NCI-H69 (cell line): ENCODE measurements around the gene ARRB1.
"Not testable (repeated sequence)": the region's sequence is repeated elsewhere in the genome, so short reads cannot be mapped to it uniquely, and the experiment has no call there.

Experiments used
- DNase-seq: peaks from one replicate; lab custom pipeline; 2025; lab: John Stamatoyannopoulos, UW

The ARRB1 gene

DNA sequence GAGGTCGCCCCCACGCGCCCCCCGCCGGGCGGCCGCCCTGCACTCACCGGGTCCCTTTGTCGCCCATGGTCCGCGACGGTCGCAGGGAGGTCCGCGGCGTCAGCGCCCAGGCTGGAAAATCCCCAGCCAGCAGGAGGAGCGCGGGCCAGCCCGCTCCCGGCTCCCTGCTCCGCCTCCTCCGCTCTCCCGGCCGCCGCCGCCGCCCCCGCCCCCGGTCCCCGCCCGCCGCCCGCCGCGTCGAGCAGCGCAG is at the start of gene ARRB1:
TSS of gene ARRB1 (minus strand) at position 121 of the 250 bp plus-strand sequence. CDS start at position 67, 54 bp downstream.
- DNase-seq, result no peak

DNA sequence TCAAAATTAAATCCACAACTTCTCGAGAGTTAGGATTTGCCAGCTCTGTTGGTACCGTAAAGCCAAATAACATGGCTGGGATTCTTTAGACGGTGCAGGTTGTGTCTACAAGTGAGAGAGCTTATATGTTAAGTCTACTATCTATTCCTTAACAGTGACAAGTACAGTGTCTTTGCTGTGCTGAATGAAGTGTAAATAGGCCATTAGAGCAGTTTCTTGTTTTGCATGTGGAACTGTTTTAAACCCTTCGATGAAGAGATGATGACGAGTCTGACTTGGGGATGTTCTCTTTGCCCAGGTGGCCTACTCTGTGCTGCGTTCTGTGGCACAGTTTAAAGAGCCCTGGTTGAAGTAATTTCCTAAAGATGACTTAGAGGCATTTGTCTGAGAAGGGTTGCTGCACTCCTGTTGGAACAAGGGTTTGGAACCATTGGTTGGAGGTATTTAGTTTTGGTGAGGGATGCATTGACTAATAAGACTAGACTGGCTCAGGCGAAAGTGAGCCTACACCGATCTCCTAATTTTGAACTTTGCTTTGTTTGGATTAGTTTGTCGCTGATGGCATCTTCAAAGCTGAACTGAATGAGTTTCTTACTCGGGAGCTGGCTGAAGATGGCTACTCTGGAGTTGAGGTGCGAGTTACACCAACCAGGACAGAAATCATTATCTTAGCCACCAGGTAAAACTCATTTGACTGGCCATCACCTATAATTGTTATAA is 48.8 kb upstream of the ARRB1 start:
- DNase-seq, result peak; percentile 37

DNA sequence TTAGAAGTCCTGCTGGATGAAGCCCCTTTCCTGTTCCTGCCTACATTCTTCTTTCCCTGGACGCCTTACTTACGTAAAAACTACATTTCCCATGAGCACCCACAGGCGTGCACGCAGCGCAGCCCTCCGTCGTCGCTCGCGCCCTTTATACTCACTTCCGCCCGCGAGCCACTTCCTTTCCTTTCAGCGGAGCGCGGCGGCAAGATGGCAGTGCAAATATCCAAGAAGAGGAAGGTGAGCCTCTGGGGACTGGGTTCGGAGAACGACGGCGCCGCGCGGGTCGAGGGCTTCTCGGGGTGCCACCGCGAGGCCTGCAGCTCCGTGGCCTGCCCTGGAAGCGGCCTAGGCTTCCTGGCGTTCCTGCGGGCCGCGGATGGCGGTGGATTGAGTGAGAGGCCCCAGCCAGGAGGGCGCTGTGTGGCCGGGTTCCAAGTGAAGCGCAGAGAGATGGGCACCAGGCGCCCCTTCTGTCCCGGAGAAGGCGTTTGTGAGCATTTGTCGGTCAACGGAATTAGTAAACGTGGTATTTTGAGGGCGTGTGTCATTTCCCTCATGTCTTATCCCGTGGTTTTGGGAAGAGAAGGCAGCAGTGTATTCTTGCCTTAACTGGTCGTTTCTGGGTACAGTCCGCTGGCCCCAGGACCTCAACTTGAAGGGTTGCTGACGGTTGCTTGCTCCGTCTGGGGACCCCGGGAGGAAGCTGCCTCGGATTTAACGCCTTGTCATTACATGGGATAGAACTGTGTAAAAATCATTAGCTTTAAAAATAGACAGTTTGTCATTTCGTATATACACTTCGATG is 48.1 kb upstream of the ARRB1 start, which contains the start of gene RPS3:
TSS of gene RPS3 (plus strand) at position 175 of the 802 bp plus-strand sequence. CDS start at position 205, 30 bp downstream.
- DNase-seq, result peak; percentile 97

DNA sequence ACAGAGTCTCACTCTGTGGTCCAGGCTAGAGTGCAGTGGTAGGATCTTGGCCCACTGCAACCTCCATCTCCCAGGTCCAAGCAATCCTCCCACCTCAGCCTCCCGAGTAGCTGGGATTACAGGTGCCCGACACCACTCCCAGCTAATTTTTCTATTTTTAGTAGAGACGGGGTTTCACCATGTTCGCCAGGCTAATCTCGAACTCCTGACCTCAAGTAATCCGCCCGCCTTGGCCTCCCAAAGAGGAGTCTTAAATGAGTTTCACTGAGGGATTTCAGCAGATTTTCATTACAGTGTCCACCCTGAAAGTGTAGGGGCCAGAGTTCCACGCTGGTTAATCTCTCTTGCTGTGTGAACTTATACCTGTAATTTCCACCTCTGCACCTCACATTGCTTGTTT is 47.4 kb upstream of the ARRB1 start:
- DNase-seq, result no peak

DNA sequence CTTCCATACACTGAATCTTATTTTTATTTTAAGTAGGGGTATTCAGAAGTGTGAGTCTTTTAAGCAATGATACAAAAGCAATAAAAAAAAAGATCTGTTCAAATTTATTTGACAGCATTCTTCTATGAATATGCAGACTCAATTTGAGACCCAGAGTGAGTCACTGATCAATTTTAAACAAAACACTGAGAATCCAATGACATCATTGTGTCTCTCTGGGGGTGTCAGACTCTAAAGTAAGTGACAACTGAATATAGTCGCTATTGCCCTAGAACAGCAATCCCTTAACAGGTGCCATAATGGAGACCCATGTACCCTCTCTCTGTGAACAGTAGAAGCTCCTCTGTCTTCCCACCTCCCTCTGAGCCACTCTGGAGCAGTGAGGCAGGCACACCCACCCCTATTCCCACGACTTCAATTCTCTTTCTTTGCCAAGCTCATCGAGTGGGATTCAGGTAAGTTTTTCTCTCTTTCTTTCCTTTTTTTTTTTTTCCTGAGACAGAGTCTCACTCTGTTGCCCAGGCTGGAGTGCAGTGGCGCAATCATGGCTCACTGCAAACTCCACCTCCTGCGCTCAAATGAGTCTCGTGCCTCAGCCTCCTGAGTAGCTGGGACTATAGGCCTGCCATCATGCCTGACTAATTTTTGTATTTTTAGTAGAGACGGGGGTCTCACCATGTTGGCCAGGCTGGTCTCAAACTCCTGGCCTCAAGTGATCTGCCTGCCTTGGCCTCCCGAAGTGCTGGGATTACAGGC is 42.8 kb upstream of the ARRB1 start:
- DNase-seq, result no peak

DNA sequence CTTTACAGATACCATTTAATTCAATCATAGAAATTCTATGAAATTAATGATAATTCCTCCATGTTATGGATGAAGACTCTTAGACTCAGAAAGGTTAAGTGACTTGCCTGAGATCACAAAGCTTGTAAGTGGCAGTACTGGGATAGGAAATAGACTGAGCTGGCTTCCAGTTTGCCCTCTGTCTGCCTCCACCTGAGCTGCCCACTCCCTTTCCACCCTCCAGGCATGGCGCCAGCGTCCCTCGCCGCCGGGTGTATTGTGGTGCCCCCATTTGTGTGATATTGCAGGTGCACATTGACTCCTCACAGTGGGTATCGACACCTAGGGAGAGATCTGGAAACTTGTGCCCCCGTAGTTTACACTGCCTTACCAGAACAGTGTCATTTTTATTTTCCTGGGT is 38.5 kb upstream of the ARRB1 start:
- peak; percentile 65 for DNase-seq

DNA sequence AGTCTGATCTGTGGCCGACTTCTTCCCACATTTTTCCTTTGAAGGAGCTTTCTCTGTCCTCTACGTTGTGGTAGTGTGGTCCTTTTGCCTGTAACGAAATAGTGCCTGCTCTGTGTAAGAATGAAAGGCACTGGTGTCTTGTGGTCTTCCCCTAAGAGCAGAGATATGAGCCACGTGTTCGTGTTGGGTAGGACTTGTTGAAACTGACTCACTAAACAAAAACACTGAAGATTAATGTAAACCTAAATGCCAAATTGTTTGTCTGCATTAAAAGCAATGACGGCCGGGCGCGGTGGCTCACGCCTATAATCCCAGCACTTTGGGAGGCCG is 37.8 kb upstream of the ARRB1 start:
- DNase-seq, result no peak

DNA sequence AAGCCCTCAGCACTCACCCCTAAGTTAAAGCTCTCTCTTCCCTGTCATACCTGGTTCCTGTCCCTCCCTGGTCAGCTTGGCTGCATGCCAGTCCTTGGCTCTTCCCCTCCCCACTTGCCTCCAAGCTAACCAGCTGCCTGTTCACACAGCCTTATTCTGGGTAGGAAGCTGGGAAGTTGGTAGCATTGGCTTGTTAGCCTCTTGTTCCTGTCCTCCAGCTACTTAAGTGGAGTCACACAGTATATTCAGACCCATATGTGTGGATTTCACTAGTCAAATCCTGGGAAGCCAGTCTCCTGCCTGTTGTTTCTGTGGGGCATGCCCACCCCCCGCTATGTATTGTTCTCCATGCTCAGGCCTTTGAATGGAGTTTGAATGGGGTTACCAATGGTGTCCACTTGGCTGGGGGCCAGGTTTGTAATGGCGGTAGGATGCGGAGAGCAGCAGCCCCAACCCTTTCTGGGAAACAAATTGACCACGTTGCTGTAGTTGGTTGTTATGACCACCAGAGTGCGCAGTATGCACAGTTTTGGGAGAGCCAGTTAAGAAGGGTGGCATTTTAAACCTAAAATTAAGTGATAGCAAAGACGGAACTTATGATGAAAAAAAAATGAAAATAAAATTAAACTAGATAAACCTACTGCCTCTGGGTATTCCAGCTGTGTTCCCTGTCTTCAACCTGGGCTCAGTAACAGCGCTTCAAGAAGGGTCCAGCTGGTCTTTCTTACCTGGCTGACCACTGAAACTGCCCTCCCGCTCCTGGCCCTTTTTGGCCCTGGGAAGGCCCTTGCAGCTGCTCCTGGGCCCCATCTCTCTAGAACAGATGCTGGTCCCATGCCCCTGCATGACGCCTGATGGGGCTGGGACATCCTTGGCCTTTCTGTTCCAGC is 37.2 kb upstream of the ARRB1 start:
- peak; percentile 96 for DNase-seq

DNA sequence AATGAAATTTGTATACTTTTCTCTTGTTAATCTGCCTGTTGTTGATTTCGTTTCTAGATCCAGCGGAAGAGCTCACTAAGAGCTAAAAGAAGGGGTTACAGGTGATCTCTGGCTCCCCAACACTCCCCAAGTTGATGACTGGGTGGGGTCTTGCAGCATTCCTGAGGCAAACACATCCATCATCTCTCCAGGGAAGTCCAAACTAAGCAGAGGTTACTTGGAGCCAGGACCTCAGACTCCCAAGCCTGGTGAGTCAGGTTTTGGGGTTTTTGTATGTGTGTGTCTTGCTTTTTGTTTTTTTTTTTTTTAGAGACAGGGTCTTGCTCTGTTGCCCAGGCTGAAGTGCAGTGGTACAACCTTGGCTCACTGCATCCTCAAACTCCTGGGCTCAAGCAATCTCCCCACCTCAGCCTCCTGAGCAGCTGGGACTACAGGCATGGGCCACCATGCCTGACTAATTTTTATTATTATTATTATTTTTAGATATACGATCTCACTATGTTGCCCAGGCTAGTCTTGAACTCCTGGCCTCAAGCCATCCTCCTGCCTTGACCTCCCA is 36.4 kb upstream of the ARRB1 start:
- DNase-seq, result no peak

DNA sequence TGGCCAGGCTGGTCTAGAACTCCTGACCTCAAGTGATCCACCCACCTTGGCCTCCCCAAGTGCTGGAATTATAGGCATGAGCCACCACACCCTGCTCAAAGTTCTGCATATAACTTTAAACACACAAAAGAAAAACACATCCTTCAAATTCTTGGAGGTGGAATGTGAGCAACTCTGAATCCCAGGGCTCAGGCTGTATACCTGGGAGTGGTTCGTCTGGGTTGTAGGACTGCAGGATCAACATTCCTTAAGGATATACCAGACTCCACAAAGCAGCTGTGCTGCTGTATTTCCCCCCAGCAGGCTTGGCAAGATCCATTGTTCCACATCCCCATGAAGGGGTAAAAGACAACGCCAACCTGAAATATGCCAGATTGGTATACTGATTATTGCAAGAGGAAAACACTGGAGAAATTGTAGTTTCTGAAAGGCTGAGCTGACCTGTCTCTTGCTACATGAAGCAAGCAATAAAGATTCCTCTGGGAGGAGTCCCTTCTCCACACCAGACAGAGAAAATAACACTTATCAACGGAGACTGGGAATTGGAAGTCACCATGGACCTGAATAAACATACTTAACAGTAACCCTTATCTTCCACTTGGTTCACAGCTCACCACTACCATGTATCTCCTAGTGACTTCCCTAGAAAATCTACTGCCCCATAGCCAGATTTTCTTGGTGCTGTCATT is 35.6 kb upstream of the ARRB1 start:
- DNase-seq, result no peak

DNA sequence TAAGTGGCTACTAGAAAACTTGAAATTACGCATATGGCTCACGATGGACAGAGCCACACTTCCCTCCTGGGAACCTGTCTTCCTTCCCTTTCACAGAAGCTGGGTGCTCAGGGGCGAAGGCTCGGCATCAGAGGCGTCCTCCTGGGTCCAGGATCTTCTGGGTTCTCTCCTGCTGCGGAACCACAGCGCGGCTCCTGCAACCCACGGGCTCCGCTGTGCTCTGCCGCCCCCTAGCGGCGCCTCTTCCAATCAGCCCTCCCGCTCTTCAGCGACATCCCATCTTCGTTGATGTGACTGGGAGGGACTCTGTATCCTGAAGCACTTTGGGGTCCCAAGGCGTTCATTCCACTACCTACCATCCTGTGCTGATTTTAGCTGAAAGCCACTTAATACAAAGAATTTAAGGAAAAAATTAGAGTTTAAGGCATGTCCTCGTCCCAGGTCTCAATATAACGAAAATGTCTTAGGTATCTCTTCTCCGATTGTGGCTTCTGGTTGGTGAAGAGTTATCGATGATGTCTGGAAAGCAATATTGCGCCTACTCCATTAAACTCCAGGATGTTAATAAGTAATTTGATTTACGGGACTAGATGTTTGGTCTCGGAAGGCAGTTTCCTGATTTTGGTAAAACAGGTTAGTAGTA is 33.1 kb upstream of the ARRB1 start:
- DNase-seq, result peak; percentile 78

DNA sequence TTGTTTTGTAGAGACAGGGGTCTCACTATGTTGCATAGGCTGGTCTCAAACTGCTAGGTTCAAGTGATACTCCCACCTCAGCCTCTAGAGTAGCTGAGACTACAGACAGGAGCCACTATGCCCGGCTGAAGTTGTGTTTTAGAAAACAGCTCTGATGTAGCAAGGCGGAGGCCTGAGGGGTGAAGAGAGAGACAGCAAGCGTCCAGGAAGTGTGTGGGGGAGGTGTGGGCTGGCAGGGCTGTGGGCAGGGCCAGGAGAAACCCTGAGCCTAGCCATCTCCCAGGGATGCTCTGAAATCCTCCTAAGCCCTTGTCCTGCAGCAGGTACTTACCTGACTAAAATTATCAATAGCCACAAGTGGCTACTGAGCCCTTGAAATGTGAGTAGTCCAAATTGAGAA is 31.8 kb upstream of the ARRB1 start:
- DNase-seq, result peak; percentile 41

DNA sequence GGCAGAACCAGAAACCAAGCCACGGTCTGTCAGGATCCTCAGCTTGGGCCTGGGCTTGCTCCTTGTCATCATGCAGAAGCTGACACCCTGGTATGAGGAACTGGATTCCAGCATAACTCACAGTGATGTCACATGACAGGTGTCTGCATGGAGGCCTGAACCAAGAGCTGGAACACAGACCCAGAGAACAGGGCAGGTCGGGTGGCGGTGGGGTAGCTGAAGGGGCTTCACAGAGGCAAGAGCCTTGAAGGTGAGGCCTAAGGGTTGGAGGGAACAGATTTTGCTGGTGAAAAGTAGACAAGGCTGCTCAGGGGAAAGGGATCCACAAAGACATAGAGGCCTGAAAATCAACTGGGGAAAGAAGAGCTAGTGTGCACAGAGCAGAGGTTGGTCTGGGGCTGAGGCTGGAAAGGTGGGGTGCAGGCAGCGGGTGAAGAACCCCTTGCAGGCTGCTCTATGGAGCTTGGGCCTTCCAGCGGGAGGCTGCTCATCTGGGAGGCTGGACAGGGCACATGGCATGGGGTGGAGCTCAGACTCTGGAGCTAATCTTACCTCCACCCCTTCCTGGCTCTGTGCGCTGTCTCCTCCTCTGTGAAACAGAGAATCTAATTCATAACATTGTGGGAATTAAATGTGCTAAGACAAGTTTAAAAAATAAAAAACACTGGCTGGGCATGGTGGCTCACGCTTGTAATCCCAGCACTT is 29.4 kb upstream of the ARRB1 start:
- no peak for DNase-seq

DNA sequence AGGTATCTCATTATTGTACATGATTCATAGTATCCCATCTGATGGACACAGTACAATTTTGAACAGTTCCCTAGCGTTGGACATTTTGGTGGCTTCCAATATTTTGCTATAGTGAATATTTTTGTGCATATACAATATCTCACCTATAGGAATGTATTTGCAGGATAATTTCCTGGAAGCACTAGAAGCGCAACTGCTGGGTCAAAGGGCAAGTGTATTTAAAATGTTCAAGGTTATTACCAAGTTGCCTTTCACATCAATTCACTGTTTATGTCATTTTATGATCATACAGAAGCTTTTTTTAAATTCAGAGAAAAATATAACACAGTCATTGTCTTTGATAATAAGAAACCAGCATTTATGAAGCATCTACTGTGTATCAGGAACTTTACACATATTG is 28.8 kb upstream of the ARRB1 start:
- DNase-seq, result no peak

DNA sequence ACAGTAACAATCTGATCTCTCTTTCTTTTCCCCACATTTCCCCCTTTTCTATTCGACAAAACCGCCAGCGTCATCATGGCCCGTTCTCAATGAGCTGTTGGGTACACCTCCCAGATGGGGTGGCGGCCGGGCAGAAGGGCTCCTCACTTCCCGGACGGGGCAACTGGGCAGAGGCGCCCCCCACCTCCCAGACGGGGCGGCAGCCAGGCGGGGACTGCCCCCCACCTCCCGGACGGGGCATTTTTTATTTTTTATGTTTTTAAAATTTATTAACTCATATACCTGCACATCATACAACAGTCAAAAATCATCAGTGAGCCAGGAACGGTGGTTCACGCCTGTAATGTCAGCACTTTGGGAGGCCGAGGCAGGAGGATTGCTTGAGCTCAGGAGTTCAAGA is 27.3 kb upstream of the ARRB1 start:
- DNase-seq, result not testable (repeated sequence)

DNA sequence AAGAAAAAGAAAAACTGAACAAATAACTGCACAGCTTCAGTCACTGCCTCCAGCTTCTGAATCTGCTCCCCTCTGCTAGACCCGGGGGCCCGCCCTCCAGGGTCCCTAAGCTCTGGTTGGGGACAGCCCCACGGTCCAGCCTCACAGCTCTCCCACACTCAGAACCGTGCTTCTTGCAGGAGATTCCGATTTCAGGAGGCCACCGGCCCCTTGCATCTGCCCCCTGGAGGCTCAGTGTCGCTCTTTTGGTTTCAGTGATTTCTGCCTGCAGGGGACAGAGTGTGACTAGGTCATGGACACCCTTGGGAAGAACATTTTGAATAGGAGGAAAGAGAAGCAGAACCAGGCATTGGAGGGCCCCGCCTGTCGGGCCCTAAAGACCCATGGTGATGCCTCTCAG is 24.7 kb upstream of the ARRB1 start:
- no peak for DNase-seq

DNA sequence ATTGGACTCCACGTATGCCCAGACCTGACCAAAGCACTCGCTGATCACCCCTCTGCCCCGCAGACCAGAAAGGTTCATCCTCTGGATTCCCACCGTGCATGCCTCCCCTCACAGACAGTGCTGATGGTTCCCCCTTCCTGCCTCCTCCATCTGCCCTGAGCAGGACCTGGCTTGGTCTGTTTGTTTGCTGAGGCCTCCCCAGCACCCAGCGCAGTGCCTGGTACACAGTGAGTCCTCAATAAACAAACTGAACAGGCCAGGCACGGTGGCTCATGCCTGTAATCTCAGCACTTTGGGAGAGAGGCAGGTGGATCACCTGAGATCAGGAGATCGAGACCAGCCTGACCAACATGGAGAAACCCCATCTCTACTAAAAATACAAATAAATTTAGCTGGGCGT is 24.2 kb upstream of the ARRB1 start:
- DNase-seq, result no peak

DNA sequence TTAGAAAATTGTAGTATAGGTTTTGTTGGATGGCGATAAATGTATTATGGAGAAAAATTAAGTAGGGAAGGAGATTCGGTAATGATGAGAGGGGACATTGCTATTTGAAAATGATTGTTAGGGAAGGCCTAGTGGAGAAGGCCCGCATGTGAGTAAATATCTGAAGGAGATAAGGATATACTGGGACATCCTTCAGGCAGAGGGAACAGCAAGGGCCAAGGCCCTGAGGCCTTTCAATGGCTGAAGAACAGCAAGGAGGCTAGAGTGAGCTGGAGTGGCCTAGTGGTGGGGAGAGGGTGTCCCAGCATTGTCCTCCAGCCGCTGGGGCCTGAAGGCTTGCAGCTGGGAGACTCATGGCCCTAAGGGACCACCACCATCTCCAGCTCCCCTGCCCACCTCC is 23.2 kb upstream of the ARRB1 start:
- no peak for DNase-seq

DNA sequence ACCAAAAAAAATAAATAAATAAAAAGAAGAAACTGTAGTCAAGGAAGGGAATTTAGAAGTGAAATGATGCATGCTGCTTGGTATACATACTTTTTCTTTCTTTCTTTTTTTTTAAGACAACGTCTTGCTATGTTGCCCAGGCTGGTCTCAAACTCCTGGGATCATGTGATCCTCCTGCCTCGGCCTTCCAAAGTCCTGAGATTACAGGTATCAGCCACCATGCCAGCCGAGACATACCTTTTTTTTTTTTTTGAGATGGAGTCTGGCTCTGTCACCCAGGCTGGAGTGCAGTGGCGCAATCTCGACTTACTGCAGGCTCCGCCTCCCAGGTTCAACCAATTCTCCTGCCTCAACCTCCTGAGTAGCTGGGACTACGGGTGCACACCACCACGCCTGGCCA is 21.7 kb upstream of the ARRB1 start:
- no peak for DNase-seq
